Measurements from ENCODE around the gene FPGS.

Gene FPGS

GRCh38 chr9:127762111-127762676 lies 40.5 kb upstream of the FPGS start:
- H3K27ac ChIP-seq (ENCODE audit: low read length), result no peak overlapping the region

GRCh38 chr9:127763918-127764384 lies 38.7 kb upstream of the FPGS start:
- H3K9me3 ChIP-seq (ENCODE audit: insufficient read depth, low read depth, low read length), result no peaks in the 10 kb centered on the region
- H3K9ac ChIP-seq (ENCODE audit: low read depth, low read length), result no peak overlapping the region
- H3K4me3 ChIP-seq (ENCODE audit: low read length), result no peak overlapping the region
- H3K4me1 ChIP-seq (ENCODE audit: insufficient read depth, low read length), result peaks cover 14% of the 10 kb centered on the region; the same call in 1 of the 2 replicates
- H3K36me3 ChIP-seq (ENCODE audit: insufficient read depth, low read depth, low read length), result no peaks in the 10 kb centered on the region
- no peak overlapping the region for H3K27ac ChIP-seq (ENCODE audit: low read length)
- no peaks in the 10 kb centered on the region for H3K27me3 ChIP-seq (ENCODE audit: insufficient read depth, low read length)

More at GRCh38 chr9:127762111-127762676, 40.5 kb upstream of the FPGS start:
- Histone ChIP-seq H3K4me3 (ENCODE audit: low read length) (no peak overlapping the region; the same call in 1 of the 2 replicates), H3K36me3 (ENCODE audit: insufficient read depth, low read depth, low read length) (no peaks in the 10 kb centered on the region), H3K9ac (ENCODE audit: low read depth, low read length) (no peak overlapping the region), H3K9me3 (ENCODE audit: insufficient read depth, low read depth, low read length) (no peaks in the 10 kb centered on the region), H3K27me3 (ENCODE audit: insufficient read depth, low read length) (no peaks in the 10 kb centered on the region), H3K4me1 (ENCODE audit: insufficient read depth, low read length) (peaks cover 9% of the 10 kb centered on the region; the same call in 1 of the 2 replicates)

- H3K9ac ChIP-seq (ENCODE audit: low read depth, low read length), result no peak overlapping the region
- no peaks in the 10 kb centered on the region for H3K9me3 ChIP-seq (ENCODE audit: insufficient read depth, low read depth, low read length)
- H3K27ac ChIP-seq (ENCODE audit: low read length), result no peak overlapping the region
- H3K4me1 ChIP-seq (ENCODE audit: insufficient read depth, low read length), result peaks cover 18% of the 10 kb centered on the region; the same call in 1 of the 2 replicates
- H3K36me3 ChIP-seq (ENCODE audit: insufficient read depth, low read depth, low read length), result no peaks in the 10 kb centered on the region
- H3K4me3 ChIP-seq (ENCODE audit: low read length), result no peak overlapping the region
- no peaks in the 10 kb centered on the region for H3K27me3 ChIP-seq (ENCODE audit: insufficient read depth, low read length)
These were observed 37.3 kb upstream of the FPGS start for GRCh38 chr9:127765418-127765817.

- H3K27me3 ChIP-seq (ENCODE audit: insufficient read depth, low read length), result no peaks in the 10 kb centered on the region
- no peaks in the 10 kb centered on the region for H3K36me3 ChIP-seq (ENCODE audit: insufficient read depth, low read depth, low read length)
- H3K9ac ChIP-seq (ENCODE audit: low read depth, low read length), result no peak overlapping the region
- no peaks in the 10 kb centered on the region for H3K9me3 ChIP-seq (ENCODE audit: insufficient read depth, low read depth, low read length)
- H3K27ac ChIP-seq (ENCODE audit: low read length), result no peak overlapping the region
- H3K4me1 ChIP-seq (ENCODE audit: insufficient read depth, low read length), result peaks cover 19% of the 10 kb centered on the region; the same call in 1 of the 2 replicates
- H3K4me3 ChIP-seq (ENCODE audit: low read length), result no peak overlapping the region
These were observed 35.3 kb upstream of the FPGS start for GRCh38 chr9:127767410-127767809.

- Histone ChIP-seq H3K9me3 (ENCODE audit: insufficient read depth, low read depth, low read length) (no peaks in the 10 kb centered on the region), H3K9ac (ENCODE audit: low read depth, low read length) (no peak overlapping the region; the same call in 1 of the 2 replicates), H3K4me1 (ENCODE audit: insufficient read depth, low read length) (peaks cover 17% of the 10 kb centered on the region; the same call in 1 of the 2 replicates), H3K27ac (ENCODE audit: low read length) (no peak overlapping the region), H3K36me3 (ENCODE audit: insufficient read depth, low read depth, low read length) (no peaks in the 10 kb centered on the region), H3K27me3 (ENCODE audit: insufficient read depth, low read length) (no peaks in the 10 kb centered on the region), H3K4me3 (ENCODE audit: low read length) (no peak overlapping the region)
These were observed 34.8 kb upstream of the FPGS start for GRCh38 chr9:127767909-127768331.

GRCh38 chr9:127768698-127769097 lies 34.0 kb upstream of the FPGS start:
- H3K4me1 ChIP-seq (ENCODE audit: insufficient read depth, low read length), result peaks cover 16% of the 10 kb centered on the region; the same call in 1 of the 2 replicates
- H3K27ac ChIP-seq (ENCODE audit: low read length), result no peak overlapping the region
- H3K27me3 ChIP-seq (ENCODE audit: insufficient read depth, low read length), result no peaks in the 10 kb centered on the region
- H3K36me3 ChIP-seq (ENCODE audit: insufficient read depth, low read depth, low read length), result no peaks in the 10 kb centered on the region
- no peak overlapping the region for H3K4me3 ChIP-seq (ENCODE audit: low read length)
- no peaks in the 10 kb centered on the region for H3K9me3 ChIP-seq (ENCODE audit: insufficient read depth, low read depth, low read length)
- H3K9ac ChIP-seq (ENCODE audit: low read depth, low read length), result no peak overlapping the region

GRCh38 chr9:127769101-127769500 lies 33.6 kb upstream of the FPGS start:
- H3K9ac ChIP-seq (ENCODE audit: low read depth, low read length), result no peak overlapping the region
- no peaks in the 10 kb centered on the region for H3K27me3 ChIP-seq (ENCODE audit: insufficient read depth, low read length)
- H3K27ac ChIP-seq (ENCODE audit: low read length), result no peak overlapping the region
- H3K4me3 ChIP-seq (ENCODE audit: low read length), result no peak overlapping the region
- H3K4me1 ChIP-seq (ENCODE audit: insufficient read depth, low read length), result peaks cover 14% of the 10 kb centered on the region; the same call in 1 of the 2 replicates
- no peaks in the 10 kb centered on the region for H3K36me3 ChIP-seq (ENCODE audit: insufficient read depth, low read depth, low read length)
- H3K9me3 ChIP-seq (ENCODE audit: insufficient read depth, low read depth, low read length), result no peaks in the 10 kb centered on the region

GRCh38 chr9:127769929-127770582 lies 32.6 kb upstream of the FPGS start:
- Histone ChIP-seq H3K27me3 (ENCODE audit: insufficient read depth, low read length) (no peaks in the 10 kb centered on the region), H3K4me1 (ENCODE audit: insufficient read depth, low read length) (peaks cover 14% of the 10 kb centered on the region; the same call in 1 of the 2 replicates), H3K4me3 (ENCODE audit: low read length) (peak overlapping the region; percentile 73; the same call in 1 of the 2 replicates), H3K36me3 (ENCODE audit: insufficient read depth, low read depth, low read length) (no peaks in the 10 kb centered on the region), H3K27ac (ENCODE audit: low read length) (no peak overlapping the region), H3K9ac (ENCODE audit: low read depth, low read length) (no peak overlapping the region), H3K9me3 (ENCODE audit: insufficient read depth, low read depth, low read length) (no peaks in the 10 kb centered on the region)

GRCh38 chr9:127770583-127770904 lies 32.1 kb upstream of the FPGS start:
- Histone ChIP-seq H3K9ac (ENCODE audit: low read depth, low read length) (peak overlapping the region; percentile 34; the same call in 1 of the 2 replicates), H3K27ac (ENCODE audit: low read length) (no peak overlapping the region), H3K4me1 (ENCODE audit: insufficient read depth, low read length) (peaks cover 14% of the 10 kb centered on the region; the same call in 1 of the 2 replicates), H3K4me3 (ENCODE audit: low read length) (peak overlapping the region; percentile 73), H3K9me3 (ENCODE audit: insufficient read depth, low read depth, low read length) (no peaks in the 10 kb centered on the region), H3K36me3 (ENCODE audit: insufficient read depth, low read depth, low read length) (no peaks in the 10 kb centered on the region), H3K27me3 (ENCODE audit: insufficient read depth, low read length) (no peaks in the 10 kb centered on the region)

- H3K36me3 ChIP-seq (ENCODE audit: insufficient read depth, low read depth, low read length), result no peaks in the 10 kb centered on the region
- no peaks in the 10 kb centered on the region for H3K9me3 ChIP-seq (ENCODE audit: insufficient read depth, low read depth, low read length)
- H3K27me3 ChIP-seq (ENCODE audit: insufficient read depth, low read length), result no peaks in the 10 kb centered on the region
- H3K4me3 ChIP-seq (ENCODE audit: low read length), result peak overlapping the region; percentile 73
- peak overlapping the region; percentile 34; the same call in 1 of the 2 replicates for H3K9ac ChIP-seq (ENCODE audit: low read depth, low read length)
- no peak overlapping the region for H3K27ac ChIP-seq (ENCODE audit: low read length)
- H3K4me1 ChIP-seq (ENCODE audit: insufficient read depth, low read length), result peaks cover 15% of the 10 kb centered on the region; the same call in 1 of the 2 replicates
These were observed 31.6 kb upstream of the FPGS start for GRCh38 chr9:127770905-127771569.

- H3K4me3 ChIP-seq (ENCODE audit: low read length), result peak overlapping the region; percentile 55
- no peaks in the 10 kb centered on the region for H3K36me3 ChIP-seq (ENCODE audit: insufficient read depth, low read depth, low read length)
- H3K27ac ChIP-seq (ENCODE audit: low read length), result no peak overlapping the region
- no peaks in the 10 kb centered on the region for H3K27me3 ChIP-seq (ENCODE audit: insufficient read depth, low read length)
- H3K4me1 ChIP-seq (ENCODE audit: insufficient read depth, low read length), result peaks cover 21% of the 10 kb centered on the region; the same call in 1 of the 2 replicates
- no peaks in the 10 kb centered on the region for H3K9me3 ChIP-seq (ENCODE audit: insufficient read depth, low read depth, low read length)
- H3K9ac ChIP-seq (ENCODE audit: low read depth, low read length), result peak overlapping the region; percentile 60; the same call in 1 of the 2 replicates
These were observed 31.0 kb upstream of the FPGS start for GRCh38 chr9:127771570-127772189.
